A673 (cell line): Measurements from ENCODE around the gene GLCE.

Experiments
- CTCF ChIP-seq: fragments of 300-800, 200-600 bp; sonication (generic); conservative IDR thresholded peaks from 2 replicates; pipeline ENCODE4 v1.5.1; 2017; ENCODE audit warnings: low read depth, mild to moderate bottlenecking, antibody characterized with exemption, low read length, moderate library complexity, mixed read lengths
- EZH2 ChIP-seq: fragments of 200-600 bp; sonication (generic); IDR thresholded peaks from 2 replicates; pipeline ENCODE4 v1.6.1; 2017; ENCODE audit warnings: borderline replicate concordance, low read depth, mild to moderate bottlenecking, mixed read lengths, antibody characterized with exemption, low read length; ENCODE audit not compliant: poor library complexity, severe bottlenecking

GRCh38 chr15:69150841-69151240 is 9.6 kb upstream of the GLCE start:
- TF ChIP-seq EZH2 (no peak), CTCF (no peak)
